Ascending aorta (tissue), 2 donors: ENCODE measurements around the gene COQ8A. TPM values are rescaled to one million over a fixed set of nuclear protein-coding genes. Genes with fewer than 3 reads are reported as not detected.
A peak's percentile ranks its signal among the peaks of the same experiment; 100 is the strongest.

Source experiments
- DNase-seq, 2 donors: peaks; one replicate each; pipeline ENCODE4 v3.0.0-alpha.2; 2019; ENCODE audit warnings: low spot score in 2 of 2
- H3K27ac ChIP-seq, 2 donors: fragments of 200-600 bp; sonication (generic); one replicate each; pipeline ENCODE4 v1.5.1; 2016 to 2017; ENCODE audit warnings: mild to moderate bottlenecking in 1 of 2
- H3K27me3 ChIP-seq: fragments of 200-600 bp; sonication (generic); one replicate; pipeline ENCODE4 v1.5.1; 2017
- H3K36me3 ChIP-seq, 2 donors: fragments of 200-600 bp; sonication (generic); one replicate each; pipeline ENCODE4 v1.5.1; 2016
- H3K4me1 ChIP-seq, 2 donors: fragments of 200-600 bp; sonication (generic); one replicate each; pipeline ENCODE4 v1.5.1; 2016 to 2017; ENCODE audit warnings: mild to moderate bottlenecking in 1 of 2
- H3K4me3 ChIP-seq, 2 donors: fragments of 200-600 bp; sonication (generic); one replicate each; pipeline ENCODE4 v1.5.1; 2016 to 2017; ENCODE audit warnings: mild to moderate bottlenecking in 1 of 2
- H3K9me3 ChIP-seq, 2 donors: fragments of 200-600 bp; sonication (generic); one replicate each; pipeline ENCODE4 v1.5.1; 2016
- intact Hi-C: fragments of 100-400 bp; cut with DNase I; formaldehyde crosslinking; loops from one replicate; pipeline ENCODE4 v1.15.1; 2023
- total RNA-seq: library from RNA; depleted of rRNA; stranded (reverse); fragments of >200 nt; gene quantifications from one replicate; pipeline ENCODE4 v1.1.0, GENCODE V29; 2016
- TF ChIP-seq, protein P1 (sequence below), 3 experiments: fragments of 200-600 bp in 2 of 3; fragments of 450-650 bp in 1 of 3; sonication (generic) in 2 of 3; IDR thresholded peaks; one replicate each; pipeline ENCODE4 v1.5.1; 2016 to 2019; ENCODE audit warnings: antibody characterized with exemption in 3 of 3, mild to moderate bottlenecking in 1 of 3, moderate library complexity in 1 of 3

Gene COQ8A
- total RNA-seq, 1 donor from 2014 or later: 42.4 TPM

DNA sequence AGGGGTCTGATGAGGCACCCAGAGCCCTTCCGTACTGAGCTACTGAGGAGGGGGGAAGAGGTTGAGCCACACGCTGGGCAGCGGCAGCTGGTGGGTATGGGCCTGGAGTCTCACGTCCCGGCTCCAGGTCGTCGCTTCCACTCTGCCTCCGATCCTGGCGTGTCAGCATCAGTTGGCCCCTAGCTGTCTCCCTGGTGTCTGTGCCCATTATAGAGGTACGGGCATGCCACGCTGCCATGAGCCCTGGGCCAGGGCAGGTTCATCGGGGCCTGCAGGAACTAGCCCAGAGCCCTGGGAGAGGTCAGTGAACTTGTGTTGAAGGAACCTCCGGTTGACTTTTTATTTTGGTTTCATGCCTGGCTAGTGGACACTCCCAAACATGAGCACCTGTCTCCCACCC, 18.2 kb downstream of the COQ8A start:
- Histone ChIP-seq H3K27ac (no peak overlapping the region), H3K9me3 (no peaks in the 10 kb centered on the region), H3K27me3 (no peaks in the 10 kb centered on the region), H3K4me3 (no peak overlapping the region), H3K36me3 (peaks cover 0 to 2% of the 10 kb centered on the region in 2 donors), H3K4me1 (no peaks in the 10 kb centered on the region)
- intact Hi-C loops: no loop called here
- TF ChIP-seq, protein P1, sequence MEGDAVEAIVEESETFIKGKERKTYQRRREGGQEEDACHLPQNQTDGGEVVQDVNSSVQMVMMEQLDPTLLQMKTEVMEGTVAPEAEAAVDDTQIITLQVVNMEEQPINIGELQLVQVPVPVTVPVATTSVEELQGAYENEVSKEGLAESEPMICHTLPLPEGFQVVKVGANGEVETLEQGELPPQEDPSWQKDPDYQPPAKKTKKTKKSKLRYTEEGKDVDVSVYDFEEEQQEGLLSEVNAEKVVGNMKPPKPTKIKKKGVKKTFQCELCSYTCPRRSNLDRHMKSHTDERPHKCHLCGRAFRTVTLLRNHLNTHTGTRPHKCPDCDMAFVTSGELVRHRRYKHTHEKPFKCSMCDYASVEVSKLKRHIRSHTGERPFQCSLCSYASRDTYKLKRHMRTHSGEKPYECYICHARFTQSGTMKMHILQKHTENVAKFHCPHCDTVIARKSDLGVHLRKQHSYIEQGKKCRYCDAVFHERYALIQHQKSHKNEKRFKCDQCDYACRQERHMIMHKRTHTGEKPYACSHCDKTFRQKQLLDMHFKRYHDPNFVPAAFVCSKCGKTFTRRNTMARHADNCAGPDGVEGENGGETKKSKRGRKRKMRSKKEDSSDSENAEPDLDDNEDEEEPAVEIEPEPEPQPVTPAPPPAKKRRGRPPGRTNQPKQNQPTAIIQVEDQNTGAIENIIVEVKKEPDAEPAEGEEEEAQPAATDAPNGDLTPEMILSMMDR (IDR thresholded peaks at IDR 0.05): no peak
- peak in 1 of 2 donors; percentile 9 for DNase-seq

DNA sequence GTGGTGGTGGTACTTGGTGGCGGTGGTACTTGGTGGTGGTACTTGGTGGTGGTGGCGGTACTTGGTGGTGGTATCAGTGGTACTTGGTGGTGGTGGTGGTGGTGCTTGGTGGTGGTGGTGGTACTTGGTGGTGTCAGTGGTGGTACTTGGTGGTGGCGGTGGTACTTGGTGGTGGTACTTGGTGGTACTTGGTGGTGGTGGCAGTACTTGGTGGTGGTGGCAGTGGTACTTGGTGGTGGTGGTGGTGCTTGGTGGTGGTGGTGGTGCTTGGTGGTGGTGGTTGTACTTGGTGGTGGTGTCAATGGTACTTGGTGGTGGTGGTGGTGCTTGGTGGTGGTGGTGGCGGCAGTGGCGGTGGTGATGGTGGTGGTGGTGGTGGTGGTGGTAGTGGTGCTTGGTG, 20.2 kb downstream of the COQ8A start:
- intact Hi-C loops: no loop called here
- no peaks in the 10 kb centered on the region for H3K27me3 ChIP-seq
- peaks cover 3 to 5% of the 10 kb centered on the region in 2 donors for H3K36me3 ChIP-seq
- TF ChIP-seq, protein P1 (IDR thresholded peaks at IDR 0.05): no peak
- H3K4me3 ChIP-seq: no peak overlapping the region
- no peaks in the 10 kb centered on the region for H3K9me3 ChIP-seq
- no peaks in the 10 kb centered on the region for H3K4me1 ChIP-seq
- no peak overlapping the region for H3K27ac ChIP-seq
- DNase-seq: no peak

DNA sequence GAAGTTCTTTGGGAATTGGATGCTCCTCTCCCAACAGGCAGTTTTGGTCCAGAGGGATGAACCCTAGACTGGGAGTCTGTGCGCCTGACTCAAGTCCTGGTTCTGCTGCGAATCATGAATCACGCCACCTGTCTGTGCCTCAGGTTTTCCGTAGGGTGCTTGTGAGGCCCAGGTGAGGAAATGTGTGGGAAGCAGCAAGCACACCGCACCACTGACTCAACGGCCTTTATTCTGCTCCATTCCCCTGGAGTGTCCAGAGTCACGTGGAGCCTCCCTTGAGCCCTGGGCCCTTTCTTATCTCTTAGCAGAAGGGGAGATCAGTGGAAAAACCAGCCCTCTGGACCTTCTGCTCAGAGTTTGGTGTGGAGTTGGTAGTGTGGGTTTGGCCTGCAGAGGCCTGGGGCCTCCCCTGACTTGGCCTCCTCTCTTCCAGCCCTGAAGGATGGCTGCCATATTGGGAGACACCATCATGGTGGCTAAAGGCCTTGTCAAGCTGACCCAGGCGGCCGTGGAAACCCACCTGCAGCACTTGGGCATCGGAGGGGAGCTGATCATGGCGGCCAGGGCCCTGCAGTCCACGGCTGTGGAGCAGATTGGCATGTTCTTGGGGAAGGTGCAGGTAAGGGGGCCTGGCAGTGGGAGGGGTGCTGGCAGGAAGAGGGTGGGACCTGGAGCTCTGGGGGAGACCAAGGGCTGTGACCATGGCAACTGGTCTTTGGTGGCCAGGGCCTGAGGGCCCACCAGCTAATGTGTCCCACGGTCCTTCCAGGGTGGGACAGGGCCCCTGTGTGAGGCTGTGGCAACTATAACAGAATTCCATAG, 21.1 kb downstream of the COQ8A start:
- Histone ChIP-seq H3K27me3 (no peaks in the 10 kb centered on the region), H3K4me3 (no peak overlapping the region), H3K27ac (no peak overlapping the region), H3K9me3 (no peaks in the 10 kb centered on the region), H3K4me1 (no peaks in the 10 kb centered on the region), H3K36me3 (peaks cover 12% of the 10 kb centered on the region in 2 donors)
- TF ChIP-seq, protein P1 (IDR thresholded peaks at IDR 0.05): no peak
- DNase-seq: no peak
- intact Hi-C loops: no loop called here

DNA sequence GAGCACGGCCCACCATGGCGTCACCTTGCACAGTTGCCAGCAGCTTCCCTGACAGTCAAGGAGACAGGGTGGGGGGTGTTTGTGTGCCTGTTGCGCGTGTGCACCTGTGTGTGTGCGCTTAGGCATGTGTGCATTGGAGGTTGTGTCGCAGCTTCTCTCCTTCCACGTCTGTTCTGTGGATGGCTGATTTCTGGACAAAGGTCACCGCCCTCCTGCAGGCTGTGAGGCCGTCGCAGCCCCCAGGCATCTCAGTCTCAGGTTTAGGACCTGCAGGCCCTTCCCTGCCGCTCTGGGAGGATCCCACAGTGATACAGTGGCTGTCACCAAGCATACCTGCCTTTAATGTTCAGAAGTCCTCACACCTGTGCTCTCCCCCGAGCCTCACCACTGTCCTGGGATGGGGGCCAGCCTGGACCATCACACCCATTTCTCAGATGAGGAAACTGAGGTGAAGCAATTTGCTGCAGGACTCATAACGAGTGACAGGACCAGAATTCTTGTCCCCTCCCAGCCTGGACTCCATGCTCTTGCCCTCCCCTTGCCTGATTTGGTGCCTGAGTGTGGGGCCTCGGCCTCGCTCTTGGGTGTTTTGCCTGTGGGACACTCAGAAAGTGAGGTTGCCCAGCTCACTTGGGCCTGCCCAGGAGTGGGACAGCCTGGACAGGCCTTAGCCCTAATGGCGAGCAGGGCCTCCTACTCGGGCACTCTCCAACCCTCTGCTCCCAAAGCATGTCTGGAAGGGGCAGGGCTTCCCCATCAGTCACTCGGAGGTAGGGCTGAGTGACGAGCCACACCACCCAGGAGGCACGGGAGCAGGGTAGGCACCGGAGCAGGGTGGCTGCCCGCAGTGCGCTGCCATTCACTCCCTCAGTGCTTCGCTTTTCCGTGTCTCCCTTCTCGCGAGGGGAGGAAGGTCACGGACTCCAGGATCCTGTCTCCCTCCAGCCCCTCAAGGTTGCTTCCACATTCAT, 22.6 kb downstream of the COQ8A start:
- no peaks in the 10 kb centered on the region for H3K4me1 ChIP-seq
- no peaks in the 10 kb centered on the region for H3K9me3 ChIP-seq
- no peak overlapping the region for H3K4me3 ChIP-seq
- TF ChIP-seq, protein P1 (IDR thresholded peaks at IDR 0.05): no peak
- no peak for DNase-seq
- intact Hi-C loops: no loop called here
- peaks cover 13 to 15% of the 10 kb centered on the region in 2 donors for H3K36me3 ChIP-seq
- no peak overlapping the region for H3K27ac ChIP-seq
- H3K27me3 ChIP-seq: no peaks in the 10 kb centered on the region

DNA sequence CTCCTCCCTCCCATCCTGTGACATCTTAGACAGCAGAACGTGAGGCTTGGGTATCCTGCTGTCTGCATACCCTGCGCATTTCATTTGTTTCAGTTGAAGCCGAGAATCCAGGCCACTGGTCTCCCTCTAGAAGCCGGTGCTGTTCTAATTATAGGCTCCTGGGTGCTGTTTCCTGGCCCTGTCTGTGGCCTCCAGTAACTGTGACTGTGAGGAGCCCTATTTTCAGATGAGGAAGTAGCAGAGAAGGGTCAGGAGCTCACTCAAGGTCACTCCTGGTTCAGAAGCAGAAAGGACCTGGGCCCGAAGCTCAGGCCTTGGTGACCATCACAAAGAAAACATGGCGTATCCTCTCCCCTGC, 24.0 kb downstream of the COQ8A start:
- H3K9me3 ChIP-seq: no peaks in the 10 kb centered on the region
- no peaks in the 10 kb centered on the region for H3K27me3 ChIP-seq
- peaks cover 13 to 15% of the 10 kb centered on the region in 2 donors for H3K36me3 ChIP-seq
- H3K27ac ChIP-seq: no peak overlapping the region
- intact Hi-C loops: no loop called here
- no peak for DNase-seq
- TF ChIP-seq, protein P1 (IDR thresholded peaks at IDR 0.05): no peak
- no peaks in the 10 kb centered on the region for H3K4me1 ChIP-seq
- H3K4me3 ChIP-seq: no peak overlapping the region
